Measurements from ENCODE around the gene OXA1L.

GRCh38 chr14:22802860-22803686 is 36.6 kb downstream of the OXA1L start:
- no peak for TF ChIP-seq CTCF (IDR thresholded peaks at IDR 0.05; ENCODE audit: low read depth, low read length, poor library complexity, severe bottlenecking)
- TF ChIP-seq EZH2phosphoT487 (IDR thresholded peaks at IDR 0.05; ENCODE audit: borderline replicate concordance, low read length), result no peak

All from DOHH2 (cell line).